ENCODE data around the gene TSPAN32. TPM values are rescaled to one million over a fixed set of nuclear protein-coding genes. Genes with fewer than 3 reads are reported as not detected.

The TSPAN32 gene
- total and polyA plus RNA-seq, 2 donors = 4.0 to 15.7 TPM

DNA sequence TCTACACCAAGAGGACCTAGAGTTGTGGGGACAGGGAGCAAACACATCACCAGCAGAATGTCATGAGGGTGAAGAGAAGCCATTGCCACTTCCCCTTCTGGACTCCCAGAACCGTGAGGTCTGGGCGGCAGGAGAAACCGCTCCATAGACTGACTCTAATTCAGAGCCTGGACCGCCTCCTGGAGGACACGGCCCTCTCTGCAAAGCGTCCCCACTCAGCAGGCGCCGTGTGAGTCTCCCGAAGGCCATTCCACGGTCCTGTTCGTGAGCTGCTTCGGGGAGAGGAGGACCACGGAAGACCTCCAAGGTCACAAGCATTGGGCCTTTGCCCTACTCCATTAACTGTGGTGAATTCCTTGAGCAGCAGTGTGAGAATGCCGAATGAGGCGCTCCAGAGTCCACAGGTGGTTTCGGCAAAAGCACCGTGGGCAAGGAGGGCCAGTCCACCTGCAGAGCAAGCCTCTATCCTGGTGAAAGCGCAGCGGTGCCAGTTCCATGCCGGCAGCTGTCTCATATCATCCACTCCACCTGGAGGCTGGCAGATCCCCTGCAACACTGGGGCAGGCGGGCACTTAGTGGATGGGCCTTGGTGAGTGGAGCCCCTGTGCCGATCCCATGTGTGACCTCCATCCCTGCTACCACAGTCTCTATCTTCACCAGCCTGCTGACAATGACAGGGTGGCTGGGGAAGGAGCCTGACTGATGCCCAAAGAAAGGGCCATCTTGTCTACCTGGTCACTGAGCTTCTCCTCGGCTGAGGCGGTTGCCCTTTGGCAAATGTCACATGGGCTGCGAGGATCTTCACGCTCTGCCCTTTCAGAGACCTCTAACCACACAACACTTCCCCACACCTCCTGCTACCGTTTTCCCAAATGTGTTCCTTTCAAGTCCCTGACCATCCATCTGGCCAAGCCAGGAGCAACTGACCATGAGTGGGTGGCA lies 7.6 kb upstream of the TSPAN32 start:
- 80% methylated on average over 27 of the region's 27 CpGs for whole genome bisulfite sequencing
- Histone ChIP-seq H3K27ac (ENCODE audit: low read depth in 1 of 2, low read length in 1 of 2) (no peak overlapping the region), H3K36me3 (ENCODE audit: control insufficient read depth in 2 of 2, insufficient read depth in 2 of 2, low read length in 1 of 2) (peaks cover 0 to 7% of the 10 kb centered on the region in 2 donors), H3K4me3 (ENCODE audit: low read length in 2 of 2) (no peak overlapping the region), H3K4me1 (ENCODE audit: control insufficient read depth in 2 of 2, insufficient read depth in 2 of 2, low read length in 2 of 2) (peaks cover 0 to 4% of the 10 kb centered on the region in 2 donors), H3K27me3 (ENCODE audit: control insufficient read depth in 2 of 2, insufficient read depth in 1 of 2, low read length in 1 of 2) (peaks cover 0 to 12% of the 10 kb centered on the region in 2 donors), H3K9me3 (ENCODE audit: control insufficient read depth in 2 of 2, insufficient read depth in 1 of 2, low read length in 1 of 2) (no peaks in the 10 kb centered on the region)
- DNase-seq (ENCODE audit: low read depth in 6 of 9, low spot score in 9 of 9) = no peak

DNA sequence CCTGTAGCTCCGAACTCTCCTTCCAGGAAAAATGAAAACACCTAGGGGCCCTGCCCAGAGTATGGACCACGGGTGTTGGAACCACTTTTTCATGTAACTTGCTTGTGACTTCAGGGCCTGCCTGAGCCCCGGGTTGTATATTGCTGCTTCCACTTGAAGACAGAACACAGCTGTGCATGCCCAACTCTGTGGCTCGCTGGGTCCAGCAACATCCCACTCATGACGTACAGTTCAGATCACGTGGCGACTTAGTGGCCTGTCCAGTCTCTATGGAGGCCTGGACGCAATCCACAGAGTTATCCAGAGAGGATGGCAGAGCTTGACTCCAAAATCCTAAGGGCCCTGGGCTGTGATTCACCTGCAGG lies 6.9 kb upstream of the TSPAN32 start:
- peaks cover 0 to 10% of the 10 kb centered on the region in 2 donors for H3K4me1 ChIP-seq (ENCODE audit: control insufficient read depth in 2 of 2, insufficient read depth in 2 of 2, low read length in 2 of 2)
- no peaks in the 10 kb centered on the region for H3K9me3 ChIP-seq (ENCODE audit: control insufficient read depth in 2 of 2, insufficient read depth in 1 of 2, low read length in 1 of 2)
- H3K27ac ChIP-seq (ENCODE audit: low read depth in 1 of 2, low read length in 1 of 2) = no peak overlapping the region
- WGBS = 96% methylated on average over 8 of the region's 8 CpGs
- H3K4me3 ChIP-seq (ENCODE audit: low read length in 2 of 2) = no peak overlapping the region
- peaks cover 0 to 7% of the 10 kb centered on the region in 2 donors for H3K36me3 ChIP-seq (ENCODE audit: control insufficient read depth in 2 of 2, insufficient read depth in 2 of 2, low read length in 1 of 2)
- peaks cover 0 to 12% of the 10 kb centered on the region in 2 donors for H3K27me3 ChIP-seq (ENCODE audit: control insufficient read depth in 2 of 2, insufficient read depth in 1 of 2, low read length in 1 of 2)
- no peak for DNase-seq (ENCODE audit: low read depth in 6 of 9, low spot score in 9 of 9)

DNA sequence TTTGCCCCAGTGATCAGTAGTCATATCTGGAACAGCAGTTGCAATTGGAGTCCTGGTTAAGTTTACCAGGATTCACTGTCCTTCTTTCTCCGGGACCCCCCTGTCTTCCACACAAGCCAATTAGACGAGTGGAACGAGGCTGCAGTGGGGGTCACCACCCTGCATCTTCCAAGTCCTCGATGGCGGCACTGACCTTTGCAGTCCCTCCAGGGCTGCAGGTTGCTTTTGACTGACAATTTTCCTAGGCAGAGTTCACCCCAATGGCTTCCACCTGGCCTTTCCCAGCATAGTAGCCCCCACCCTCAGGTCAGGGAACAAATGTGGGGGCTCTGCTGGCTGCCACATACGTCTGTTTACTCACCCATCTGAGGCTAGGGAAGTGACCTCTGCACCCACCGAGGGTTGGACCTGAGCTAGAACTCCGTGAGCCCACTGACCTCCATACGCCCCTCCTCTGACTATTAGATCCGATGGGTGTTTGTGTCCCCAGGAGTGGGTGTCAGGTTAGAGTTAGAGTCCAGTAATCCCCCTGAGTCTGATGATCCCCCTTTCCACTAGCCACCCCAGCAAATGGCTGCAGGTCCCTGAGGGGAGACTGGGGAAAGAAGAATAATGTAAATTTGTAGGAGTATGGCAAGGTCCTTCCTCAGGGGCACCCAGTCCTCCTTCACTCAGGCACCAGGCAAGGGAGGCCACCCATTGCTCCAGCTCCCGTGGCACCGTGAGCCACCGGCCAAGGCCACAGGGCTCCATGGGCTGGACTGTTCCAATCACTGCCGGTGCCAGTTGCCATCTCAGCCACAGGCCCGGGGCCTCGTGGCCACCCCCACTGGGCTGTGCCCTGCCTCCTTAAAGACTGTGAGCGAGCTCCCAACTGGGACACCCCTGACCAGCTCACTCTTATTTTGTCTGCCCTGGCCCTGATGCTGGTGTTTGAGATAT lies 5.6 kb upstream of the TSPAN32 start:
- Histone ChIP-seq H3K9me3 (ENCODE audit: control insufficient read depth in 2 of 2, insufficient read depth in 1 of 2, low read length in 1 of 2) (peaks cover 0 to 3% of the 10 kb centered on the region in 2 donors), H3K27ac (ENCODE audit: low read depth in 1 of 2, low read length in 1 of 2) (no peak overlapping the region), H3K27me3 (ENCODE audit: control insufficient read depth in 2 of 2, insufficient read depth in 1 of 2, low read length in 1 of 2) (peaks cover 0 to 12% of the 10 kb centered on the region in 2 donors), H3K36me3 (ENCODE audit: control insufficient read depth in 2 of 2, insufficient read depth in 2 of 2, low read length in 1 of 2) (peaks cover 0 to 7% of the 10 kb centered on the region in 2 donors), H3K4me1 (ENCODE audit: control insufficient read depth in 2 of 2, insufficient read depth in 2 of 2, low read length in 2 of 2) (peaks cover 6 to 20% of the 10 kb centered on the region in 2 donors), H3K4me3 (ENCODE audit: low read length in 2 of 2) (no peak overlapping the region)
- WGBS = 96% methylated on average over 17 of the region's 17 CpGs
- no peak for DNase-seq (ENCODE audit: low read depth in 6 of 9, low spot score in 9 of 9)

DNA sequence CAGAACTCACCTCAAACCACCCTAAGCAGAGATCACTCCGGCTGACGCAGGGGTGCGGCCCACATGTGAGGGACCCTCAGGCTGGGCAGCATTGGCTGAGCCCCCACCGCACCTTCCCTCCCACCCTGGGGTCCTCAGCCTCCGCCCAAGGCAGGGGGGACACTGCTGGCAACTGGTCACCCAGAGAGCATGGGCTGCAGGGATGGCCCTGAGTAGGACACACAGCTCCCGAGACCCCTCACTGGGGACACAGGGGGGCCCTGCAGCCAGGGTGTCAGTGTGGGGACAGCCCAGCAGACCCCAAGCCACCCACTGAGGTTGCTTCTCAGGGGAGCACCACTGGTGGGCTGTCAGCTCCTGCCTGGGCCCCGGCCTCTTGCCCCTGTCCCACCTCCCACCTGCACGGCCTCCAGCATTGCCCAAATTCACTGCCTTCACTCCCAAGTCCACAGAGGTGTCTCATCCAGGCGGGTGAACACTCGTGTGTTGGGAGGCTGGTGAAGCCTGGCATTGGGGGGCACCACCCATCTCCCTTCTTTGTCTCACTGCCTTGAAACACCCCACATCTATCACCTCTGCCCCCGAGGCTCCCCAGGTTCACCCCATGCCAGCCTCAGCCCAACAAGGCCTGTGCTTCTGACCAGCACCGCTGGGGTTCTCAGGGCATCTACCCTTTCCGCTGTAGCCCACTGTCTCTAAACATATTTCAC lies 4.7 kb upstream of the TSPAN32 start:
- WGBS = 97% methylated on average over 13 of the region's 13 CpGs
- no peak overlapping the region for H3K27ac ChIP-seq (ENCODE audit: low read depth in 1 of 2, low read length in 1 of 2)
- H3K4me1 ChIP-seq (ENCODE audit: control insufficient read depth in 2 of 2, insufficient read depth in 2 of 2, low read length in 2 of 2) = peaks cover 6 to 29% of the 10 kb centered on the region in 2 donors
- peaks cover 0 to 3% of the 10 kb centered on the region in 2 donors for H3K9me3 ChIP-seq (ENCODE audit: control insufficient read depth in 2 of 2, insufficient read depth in 1 of 2, low read length in 1 of 2)
- H3K4me3 ChIP-seq (ENCODE audit: low read length in 2 of 2) = no peak overlapping the region
- H3K27me3 ChIP-seq (ENCODE audit: control insufficient read depth in 2 of 2, insufficient read depth in 1 of 2, low read length in 1 of 2) = peaks cover 0 to 12% of the 10 kb centered on the region in 2 donors
- DNase-seq (ENCODE audit: low read depth in 6 of 9, low spot score in 9 of 9) = no peak
- H3K36me3 ChIP-seq (ENCODE audit: control insufficient read depth in 2 of 2, insufficient read depth in 2 of 2, low read length in 1 of 2) = peaks cover 0 to 7% of the 10 kb centered on the region in 2 donors

DNA sequence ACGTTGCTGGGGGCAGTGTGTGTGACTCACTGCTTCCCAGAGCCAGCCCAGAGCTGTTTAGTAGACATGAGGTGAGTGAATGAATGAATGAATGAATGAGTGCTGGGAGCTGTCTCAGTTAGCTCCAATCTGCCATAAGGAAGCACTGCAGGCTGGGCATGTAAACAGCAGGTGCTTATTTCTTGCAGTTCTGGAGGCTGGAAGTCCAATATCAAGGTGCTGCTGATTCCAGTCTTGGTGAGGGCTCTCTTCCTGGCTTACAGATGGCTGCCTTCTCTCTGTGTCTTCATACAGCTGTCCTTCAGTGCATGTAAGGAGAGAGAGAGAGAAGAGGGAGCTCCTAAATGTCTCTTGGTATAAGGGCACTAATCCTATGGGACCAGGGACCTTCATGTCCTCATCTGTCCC lies 4.2 kb upstream of the TSPAN32 start:
- H3K4me1 ChIP-seq (ENCODE audit: control insufficient read depth in 2 of 2, insufficient read depth in 2 of 2, low read length in 2 of 2) = peaks cover 9 to 34% of the 10 kb centered on the region in 2 donors
- H3K27ac ChIP-seq (ENCODE audit: low read depth in 1 of 2, low read length in 1 of 2) = no peak overlapping the region

DNA sequence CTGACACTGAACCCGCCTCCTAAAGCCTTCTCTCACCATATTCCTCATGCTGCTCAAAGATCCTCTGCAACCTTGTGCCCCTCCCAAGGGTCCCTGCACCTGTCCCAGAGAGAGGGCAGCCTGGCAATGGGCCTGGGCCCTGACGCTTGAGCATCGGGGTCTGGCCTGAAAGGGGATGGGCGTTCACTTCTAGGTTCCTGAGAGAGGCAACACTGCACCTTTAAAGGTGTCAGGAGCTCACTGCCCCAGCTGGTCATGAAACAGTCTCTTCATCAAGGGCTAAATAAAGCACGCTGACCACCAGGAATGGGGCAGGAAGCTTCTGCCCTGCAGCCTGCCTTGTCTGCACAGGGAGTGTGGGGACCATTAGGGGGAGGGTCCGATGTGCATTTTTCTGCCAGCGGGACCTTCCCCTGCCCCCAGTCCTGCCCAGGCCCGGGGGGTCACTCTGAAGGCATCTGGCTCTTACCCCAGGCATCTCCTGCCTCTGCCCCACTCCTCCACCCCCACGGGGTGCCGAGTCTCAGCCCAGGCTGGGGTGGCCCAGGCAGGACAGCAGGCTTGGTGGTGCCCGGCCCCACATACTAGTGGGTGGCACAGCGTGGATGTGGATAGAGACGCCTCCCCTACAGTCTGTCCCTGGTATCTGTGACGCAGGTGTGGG lies 3.5 kb upstream of the TSPAN32 start:
- Histone ChIP-seq H3K36me3 (ENCODE audit: control insufficient read depth in 2 of 2, insufficient read depth in 2 of 2, low read length in 1 of 2) (peaks cover 0 to 7% of the 10 kb centered on the region in 2 donors), H3K4me1 (ENCODE audit: control insufficient read depth in 2 of 2, insufficient read depth in 2 of 2, low read length in 2 of 2) (peaks cover 10 to 40% of the 10 kb centered on the region in 2 donors), H3K27ac (ENCODE audit: low read depth in 1 of 2, low read length in 1 of 2) (no peak overlapping the region), H3K27me3 (ENCODE audit: control insufficient read depth in 2 of 2, insufficient read depth in 1 of 2, low read length in 1 of 2) (peaks cover 0 to 12% of the 10 kb centered on the region in 2 donors), H3K9me3 (ENCODE audit: control insufficient read depth in 2 of 2, insufficient read depth in 1 of 2, low read length in 1 of 2) (peaks cover 0 to 3% of the 10 kb centered on the region in 2 donors), H3K4me3 (ENCODE audit: low read length in 2 of 2) (no peak overlapping the region)
- 92% methylated on average over 14 of the region's 14 CpGs for WGBS
- no peak for DNase-seq (ENCODE audit: low read depth in 6 of 9, low spot score in 9 of 9)

More for the DNA sequence above, 4.2 kb upstream of the TSPAN32 start:
- 90% methylated on average over 1 of the region's 1 CpG for WGBS
- H3K27me3 ChIP-seq (ENCODE audit: control insufficient read depth in 2 of 2, insufficient read depth in 1 of 2, low read length in 1 of 2) = peaks cover 0 to 12% of the 10 kb centered on the region in 2 donors
- no peak overlapping the region for H3K4me3 ChIP-seq (ENCODE audit: low read length in 2 of 2)
- DNase-seq (ENCODE audit: low read depth in 6 of 9, low spot score in 9 of 9) = no peak
- peaks cover 0 to 7% of the 10 kb centered on the region in 2 donors for H3K36me3 ChIP-seq (ENCODE audit: control insufficient read depth in 2 of 2, insufficient read depth in 2 of 2, low read length in 1 of 2)
- peaks cover 0 to 3% of the 10 kb centered on the region in 2 donors for H3K9me3 ChIP-seq (ENCODE audit: control insufficient read depth in 2 of 2, insufficient read depth in 1 of 2, low read length in 1 of 2)

DNA sequence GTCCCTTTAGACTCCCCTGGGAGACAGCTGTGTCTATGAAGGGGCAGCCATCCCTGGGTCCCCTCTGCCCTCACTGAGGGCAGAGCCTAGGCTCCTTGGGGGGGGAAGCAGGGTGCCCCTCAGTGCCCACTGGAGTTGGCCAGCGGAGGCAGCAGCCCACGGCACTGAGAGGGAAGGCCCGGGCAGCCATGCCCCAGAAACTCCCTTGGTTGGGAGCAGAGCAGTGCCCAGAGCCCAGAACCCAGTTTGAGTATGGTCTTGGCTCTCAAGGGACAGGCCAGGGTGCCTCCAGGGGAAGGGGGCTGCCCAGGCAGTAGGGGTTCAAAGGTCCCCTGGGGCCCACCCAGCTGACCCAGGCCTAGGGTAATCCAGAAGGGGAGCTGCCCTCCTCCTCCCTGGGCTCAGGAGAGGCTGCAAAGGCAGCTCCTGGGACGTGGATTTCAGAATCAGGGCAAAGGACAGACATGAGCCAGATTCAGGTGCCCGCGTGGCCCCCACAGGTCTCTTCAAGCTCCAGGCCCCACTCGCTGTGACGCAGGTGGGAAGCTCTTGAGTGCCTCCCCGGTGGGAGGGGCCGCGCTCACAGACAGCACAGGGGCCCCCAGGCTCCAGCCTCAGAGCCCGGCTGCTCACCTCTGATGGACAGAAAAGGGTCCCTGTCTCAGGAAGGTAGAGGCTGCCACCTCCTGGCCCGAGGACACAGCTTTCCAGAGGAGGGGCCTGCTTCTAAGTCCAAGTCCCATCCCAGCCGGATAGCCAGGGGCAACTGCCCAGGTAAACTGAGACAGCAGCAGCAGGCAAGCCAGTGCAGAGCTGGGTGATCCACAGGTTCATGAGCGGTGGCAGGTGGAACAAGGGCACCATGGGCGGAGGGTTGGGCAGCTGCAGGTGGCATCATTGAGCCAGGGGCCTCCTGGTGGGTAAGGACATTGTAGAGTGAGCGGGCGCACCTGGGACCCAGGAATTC lies 2.7 kb upstream of the TSPAN32 start:
- Histone ChIP-seq H3K4me3 (ENCODE audit: low read length in 2 of 2) (no peak overlapping the region), H3K9me3 (ENCODE audit: control insufficient read depth in 2 of 2, insufficient read depth in 1 of 2, low read length in 1 of 2) (peaks cover 0 to 3% of the 10 kb centered on the region in 2 donors), H3K27ac (ENCODE audit: low read depth in 1 of 2, low read length in 1 of 2) (no peak overlapping the region), H3K27me3 (ENCODE audit: control insufficient read depth in 2 of 2, insufficient read depth in 1 of 2, low read length in 1 of 2) (peaks cover 0 to 4% of the 10 kb centered on the region in 2 donors), H3K4me1 (ENCODE audit: control insufficient read depth in 2 of 2, insufficient read depth in 2 of 2, low read length in 2 of 2) (peaks cover 10 to 48% of the 10 kb centered on the region in 2 donors), H3K36me3 (ENCODE audit: control insufficient read depth in 2 of 2, insufficient read depth in 2 of 2, low read length in 1 of 2) (peaks cover 0 to 7% of the 10 kb centered on the region in 2 donors)
- DNase-seq (ENCODE audit: low read depth in 6 of 9, low spot score in 9 of 9) = no peak
- WGBS = 81% methylated on average over 18 of the region's 18 CpGs
